H54 (cell line): ENCODE data around the gene AQR.

Experiments used
- DNase-seq: peaks from one replicate; pipeline ENCODE4 v3.0.0; 2011; ENCODE audit warnings: low spot score, mixed read lengths; ENCODE audit not compliant: insufficient read length
- FAIRE-seq: peaks from 3 replicates; lab custom pipeline; 2011; peaks lifted over from hg19 to GRCh38; lab: Jason Lieb, UNC
- POLR2A ChIP-seq: IDR thresholded peaks from 2 replicates; pipeline ENCODE4 v1.6.1; 2011; ENCODE audit warnings: low read depth, mild to moderate bottlenecking, low read length

Gene AQR

DNA sequence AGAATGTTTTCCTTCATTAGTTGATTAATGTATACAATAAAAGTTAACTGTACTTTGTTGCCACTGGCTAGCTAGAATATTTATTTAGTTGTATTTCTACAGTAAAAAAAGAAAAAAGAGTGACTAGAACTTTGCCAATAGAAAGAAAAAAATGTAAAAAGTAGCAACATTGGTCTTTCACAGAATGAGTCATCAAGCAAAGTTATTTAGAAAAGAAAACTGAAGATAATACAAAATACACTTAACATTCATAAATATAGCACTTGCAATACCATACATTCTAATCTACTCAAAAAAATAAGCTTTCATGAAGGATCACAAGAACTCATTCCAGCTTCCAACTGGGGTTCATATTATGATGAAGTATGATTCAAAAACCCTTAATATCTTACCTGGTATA, 83.4 kb downstream of the AQR start:
- no peak for FAIRE-seq
- DNase-seq: no peak
- no peak for TF ChIP-seq POLR2A

DNA sequence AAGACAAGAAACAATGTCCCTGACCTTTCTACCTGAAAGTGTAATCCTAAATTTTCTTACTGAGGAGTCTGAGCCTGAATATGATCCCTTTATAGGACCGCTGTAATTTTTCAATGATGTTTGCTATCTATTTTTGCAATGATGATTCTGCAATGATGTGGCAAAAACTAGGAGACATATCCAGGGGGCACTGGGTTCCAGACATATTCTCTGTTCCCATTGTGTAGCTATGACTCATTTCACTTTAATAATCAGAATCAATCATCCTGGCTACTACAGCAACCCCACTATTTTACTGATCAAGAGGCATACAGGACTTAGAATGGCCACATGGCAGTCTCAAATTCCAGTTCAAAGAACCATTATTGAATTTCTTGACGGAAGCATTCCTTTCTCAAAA, 85.9 kb downstream of the AQR start:
- FAIRE-seq: peak; percentile 45
- no peak for TF ChIP-seq POLR2A

DNA sequence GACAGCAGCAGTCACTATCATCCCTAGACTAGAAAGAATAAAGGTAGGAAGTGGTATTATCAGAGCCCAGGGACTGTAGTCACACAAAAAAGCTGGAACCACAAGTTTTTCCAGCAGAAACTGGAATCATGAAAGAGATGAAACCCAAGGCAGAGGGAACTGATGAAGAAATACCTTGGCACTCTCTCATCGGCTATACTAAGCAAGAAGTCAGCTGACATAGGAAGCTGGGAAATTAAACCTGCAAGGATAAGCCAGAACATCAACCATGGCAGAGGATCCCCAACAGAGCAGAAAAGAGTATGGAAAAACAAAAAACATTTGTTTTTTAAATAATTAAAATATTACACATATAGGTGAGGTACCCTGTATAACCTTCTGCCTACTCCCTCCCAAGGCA, 86.5 kb downstream of the AQR start:
- DNase-seq: no peak

More for the DNA sequence above, 85.9 kb downstream of the AQR start:
- no peak for DNase-seq

DNA sequence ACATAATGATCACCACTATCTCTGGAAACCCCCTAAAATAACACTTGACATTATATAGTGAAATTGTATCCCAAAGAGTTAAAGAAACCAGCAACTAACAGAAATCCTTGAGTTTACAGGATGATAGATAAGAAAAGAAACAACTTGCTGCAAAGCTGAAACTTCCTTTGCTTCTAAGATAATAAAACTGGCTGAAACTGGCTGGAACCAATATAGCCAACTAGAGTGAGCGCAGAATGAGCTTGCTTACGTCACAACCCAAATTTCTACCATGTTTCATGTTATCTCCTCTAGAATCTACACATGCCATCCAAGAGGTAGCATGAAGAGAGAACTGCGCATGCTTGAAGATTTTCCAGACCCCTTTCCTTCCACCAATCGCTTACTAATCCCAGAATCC, 90.4 kb downstream of the AQR start:
- no peak for TF ChIP-seq POLR2A
- FAIRE-seq: no peak
- no peak for DNase-seq

More for the DNA sequence above, 86.5 kb downstream of the AQR start:
- no peak for TF ChIP-seq POLR2A
- FAIRE-seq: no peak

DNA sequence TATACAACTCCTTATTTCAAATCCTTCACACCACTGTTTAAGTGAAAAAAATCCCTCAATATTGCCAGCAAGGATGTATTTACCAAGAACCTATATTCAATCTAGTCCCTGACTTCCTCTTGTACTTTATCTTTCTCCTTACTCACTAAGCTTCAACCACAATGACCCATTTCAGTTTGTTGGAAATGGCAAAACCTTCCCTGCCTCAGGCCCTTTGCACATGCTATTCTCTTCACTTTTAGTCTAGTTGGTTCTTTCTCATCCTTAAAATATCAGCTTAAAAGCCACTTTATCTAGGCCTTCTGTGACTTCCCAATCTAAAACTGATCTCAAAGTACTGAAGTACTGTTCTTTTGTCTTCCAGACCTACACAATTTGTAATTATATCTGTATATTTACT, 92.9 kb downstream of the AQR start:
- DNase-seq (no peak), FAIRE-seq (no peak)
- no peak for TF ChIP-seq POLR2A

DNA sequence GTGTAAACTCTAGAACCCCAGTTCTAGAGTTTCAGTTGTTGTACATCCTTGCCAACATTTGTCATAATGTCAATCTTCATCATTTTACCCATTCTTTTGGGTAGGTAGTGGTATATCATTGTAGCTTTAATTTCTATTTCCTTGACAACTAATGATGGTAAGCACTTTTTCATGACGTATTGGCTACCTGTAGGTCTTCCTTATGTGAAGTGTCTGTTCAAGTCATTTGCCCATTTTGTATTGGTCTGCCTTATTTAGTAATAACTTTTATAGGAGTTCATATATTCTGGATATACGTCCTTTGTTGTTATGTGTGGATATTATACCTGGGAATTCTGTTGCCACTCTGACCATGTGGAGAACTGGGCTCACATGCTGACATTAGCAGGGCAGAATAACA, 100.4 kb downstream of the AQR start:
- no peak for TF ChIP-seq POLR2A
- DNase-seq (no peak), FAIRE-seq (peak; percentile 6)

DNA sequence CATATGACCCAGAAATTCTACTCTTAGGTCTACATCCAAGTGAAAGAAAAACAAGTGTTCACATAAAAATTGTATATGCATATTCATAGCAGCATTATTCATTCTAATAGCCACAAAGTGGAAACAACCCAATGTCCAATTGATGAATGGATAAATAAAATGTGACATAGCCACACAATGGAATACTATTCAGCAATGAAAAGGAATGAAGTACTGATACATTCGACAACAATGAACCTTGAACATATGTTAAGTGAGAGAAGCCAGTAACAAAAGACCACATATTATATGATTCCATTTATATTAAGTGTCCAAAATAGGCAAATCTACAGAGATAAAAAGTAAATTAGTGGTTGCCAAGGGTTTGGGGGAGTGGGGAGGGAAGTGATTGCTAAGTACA, 104.0 kb downstream of the AQR start:
- TF ChIP-seq POLR2A: no peak
- DNase-seq: no peak
- no peak for FAIRE-seq

DNA sequence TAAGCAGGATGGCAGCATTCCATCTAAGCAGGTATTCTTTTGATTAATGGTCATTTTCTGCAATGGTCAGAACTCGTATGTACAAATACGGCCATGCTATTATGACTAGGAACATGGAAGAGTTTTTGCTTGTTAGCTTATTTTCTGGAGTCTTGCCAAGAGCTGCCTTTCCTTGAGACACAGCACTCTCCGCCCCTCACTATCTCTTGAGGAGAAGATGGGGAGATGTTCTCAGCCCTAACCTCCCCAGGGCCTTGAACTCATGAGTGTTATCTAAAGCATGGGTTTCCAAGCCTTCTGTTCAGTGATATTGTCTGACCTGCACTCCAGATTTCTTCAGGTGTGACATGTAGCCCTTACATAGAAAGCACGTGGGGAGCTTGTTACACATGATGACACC, 108.3 kb downstream of the AQR start:
- DNase-seq: no peak
- FAIRE-seq: no peak
- TF ChIP-seq POLR2A: no peak

DNA sequence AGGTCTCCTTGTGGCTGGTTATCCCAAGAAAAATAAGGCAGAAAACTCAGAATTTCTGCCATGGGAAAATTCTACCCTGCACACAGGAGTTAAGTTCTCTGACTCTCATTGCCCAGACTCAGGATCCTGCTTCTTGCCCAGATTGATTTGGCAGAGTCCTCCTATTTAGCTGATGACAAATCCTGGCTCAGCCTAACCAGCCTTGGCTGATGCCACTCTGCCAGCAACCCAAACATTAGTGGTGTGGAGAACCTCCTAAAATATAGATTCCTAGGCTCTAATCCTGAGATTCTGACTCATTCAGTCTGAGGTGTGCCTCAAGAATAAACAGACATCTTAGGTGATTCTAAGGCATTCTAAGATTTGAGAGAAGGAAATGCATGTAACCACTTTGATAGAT, 113.6 kb downstream of the AQR start:
- TF ChIP-seq POLR2A: no peak
- DNase-seq (peak; percentile 7), FAIRE-seq (peak; percentile 96)

DNA sequence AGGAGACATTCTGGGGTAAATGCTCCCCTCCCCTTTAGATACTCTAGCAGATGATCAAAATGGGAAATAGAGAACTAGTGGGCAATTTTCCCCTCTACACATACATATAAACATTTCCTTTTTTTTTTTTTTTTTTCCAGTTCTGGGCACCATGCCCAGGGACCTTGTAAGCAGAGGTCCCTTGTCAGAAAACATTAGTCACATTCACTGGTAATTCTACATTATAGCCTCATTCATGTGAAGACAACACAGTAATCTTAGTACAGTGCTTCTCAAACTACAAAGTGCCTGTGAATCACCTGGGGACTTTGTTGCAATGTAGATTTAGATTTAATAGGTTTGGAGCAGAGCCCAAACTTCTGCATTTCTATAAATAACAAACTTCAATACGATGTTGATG, 114.1 kb downstream of the AQR start:
- no peak for FAIRE-seq

DNA sequence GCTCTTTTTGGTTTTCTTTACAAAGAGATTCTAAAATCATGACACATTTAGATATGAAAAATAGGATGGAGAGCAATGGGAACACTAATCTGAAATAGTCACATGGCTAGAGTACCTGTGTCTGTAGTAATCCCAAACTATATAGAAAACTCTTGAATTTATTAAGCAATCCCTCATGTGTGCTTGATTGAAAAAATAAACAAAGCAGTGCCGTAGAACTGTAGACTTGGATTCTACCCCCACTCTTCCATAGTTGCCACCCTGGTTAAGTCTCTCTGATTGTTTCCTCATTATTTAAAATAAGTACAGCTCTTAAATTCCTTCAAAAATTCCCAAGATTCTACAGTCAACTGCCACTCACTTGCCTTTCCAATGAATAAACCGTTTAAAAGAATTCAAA, 115.3 kb downstream of the AQR start:
- FAIRE-seq (no peak), DNase-seq (no peak)
- no peak for TF ChIP-seq POLR2A

More for the DNA sequence above, 114.1 kb downstream of the AQR start:
- DNase-seq: peak; percentile 19
- no peak for TF ChIP-seq POLR2A

DNA sequence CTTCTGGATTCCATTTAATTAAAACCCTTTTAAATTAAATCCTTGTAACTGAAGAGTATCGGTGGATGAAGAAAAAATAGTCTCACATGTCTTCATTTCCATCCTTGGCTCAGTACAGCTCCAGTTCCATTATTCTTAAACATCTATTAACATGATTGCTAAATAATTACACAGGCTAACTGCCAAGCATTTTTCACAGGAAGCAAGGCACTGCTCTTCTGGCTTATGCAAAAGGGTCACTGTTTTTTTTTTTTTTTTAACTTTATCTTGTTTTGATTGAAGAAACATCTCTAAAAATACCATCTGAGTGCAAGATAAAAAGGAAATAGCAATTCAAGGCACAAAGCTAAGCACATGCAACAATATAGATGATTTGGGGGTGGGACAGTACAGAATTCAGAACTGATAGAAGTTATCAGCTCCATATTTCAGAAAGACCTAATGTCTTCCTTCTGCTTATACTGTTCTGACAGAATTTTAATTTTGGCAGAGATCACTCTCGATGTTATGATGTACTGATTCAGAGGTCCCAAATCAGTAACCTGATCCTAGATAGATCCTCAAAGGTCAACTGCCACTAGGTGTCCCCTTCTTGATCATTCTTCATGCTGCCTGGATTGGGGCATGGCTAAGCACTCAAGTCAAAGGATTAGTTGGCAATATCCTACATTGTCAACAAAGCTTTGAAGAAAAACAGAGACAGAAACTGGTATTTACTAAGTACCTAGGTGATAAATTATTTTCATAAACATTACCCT, 116.4 kb downstream of the AQR start:
- no peak for TF ChIP-seq POLR2A
- FAIRE-seq (no peak), DNase-seq (no peak)

DNA sequence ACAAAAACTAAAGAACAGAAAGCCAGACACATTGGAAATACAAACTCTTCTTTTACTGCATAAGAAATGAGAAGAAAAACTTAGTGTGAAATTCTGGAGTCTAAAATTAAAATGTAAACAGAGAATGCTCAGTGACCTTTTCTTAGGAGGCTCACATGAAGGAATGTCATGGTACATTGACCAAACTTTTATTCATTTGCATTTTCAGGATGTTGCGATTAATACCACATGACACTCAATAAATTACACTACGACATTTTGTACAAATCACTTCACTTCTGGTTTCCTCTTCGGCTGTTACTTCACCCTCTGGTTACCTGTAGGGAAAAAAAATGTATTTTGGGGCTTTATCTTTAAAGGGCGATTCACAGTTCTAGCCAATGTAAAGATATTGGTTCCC, 117.8 kb downstream of the AQR start:
- no peak for DNase-seq
- no peak for TF ChIP-seq POLR2A
- FAIRE-seq: no peak

DNA sequence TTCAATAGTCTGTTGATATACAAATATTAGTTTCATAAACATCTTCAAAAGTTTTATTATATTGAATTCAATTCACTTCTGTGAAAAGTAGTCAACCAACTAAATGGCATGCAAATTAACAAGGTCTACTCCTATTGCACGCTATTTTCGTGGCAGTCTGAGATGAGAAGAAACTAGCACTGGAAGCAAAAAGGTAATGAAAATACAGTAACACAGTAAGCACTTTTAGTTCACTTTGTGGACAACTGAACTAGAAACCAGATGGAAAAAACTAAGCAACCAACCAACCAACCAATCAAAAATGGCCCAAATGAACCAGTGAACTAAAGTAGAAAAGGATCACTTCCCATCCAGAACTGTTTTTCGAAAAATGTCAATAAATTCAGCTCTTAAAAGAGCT, 118.5 kb downstream of the AQR start:
- FAIRE-seq: no peak
- TF ChIP-seq POLR2A: no peak
- no peak for DNase-seq

DNA sequence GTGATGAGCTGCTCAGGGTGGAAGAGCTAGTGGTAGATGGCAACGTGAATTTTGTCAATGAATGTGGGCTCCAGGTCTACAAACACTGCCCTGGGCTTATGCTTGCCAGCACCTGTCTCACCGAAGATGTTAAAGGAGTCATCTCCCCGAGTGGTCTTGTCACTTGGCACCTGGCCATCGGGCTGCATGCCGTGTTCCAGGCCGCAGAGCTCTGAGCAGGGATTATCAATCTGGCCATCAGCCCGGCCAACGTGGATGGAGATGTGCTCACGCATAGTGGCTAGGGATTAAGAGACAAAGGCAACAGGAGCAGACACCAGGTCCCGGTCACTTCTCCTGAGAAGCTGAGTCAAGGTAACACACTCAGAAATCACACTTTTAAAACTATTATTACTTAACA, 119.4 kb downstream of the AQR start:
- FAIRE-seq (no peak), DNase-seq (no peak)
- TF ChIP-seq POLR2A: no peak
